Skeletal muscle tissue (tissue), 4 donors: ENCODE data around the gene NKD2. TPM values are rescaled to one million over a fixed set of nuclear protein-coding genes. Genes with fewer than 3 reads are reported as not detected.
"Not testable (repeated sequence)": the region's sequence is repeated elsewhere in the genome, so short reads cannot be mapped to it uniquely, and the experiment has no call there.

Experiments
- H3K27ac ChIP-seq: one replicate; pipeline ENCODE4 v1.7.0; 2013; ENCODE audit warnings: mild to moderate bottlenecking, low read depth, low read length, inconsistent platforms
- H3K27me3 ChIP-seq, 3 donors: one replicate each; pipeline ENCODE4 v1.7.0; 2013; ENCODE audit warnings: low read length in 3 of 3; ENCODE audit not compliant: control insufficient read depth in 3 of 3, insufficient read depth in 3 of 3
- H3K36me3 ChIP-seq, 3 donors: one replicate each; pipeline ENCODE4 v1.7.0; 2013; ENCODE audit warnings: low read length in 3 of 3; ENCODE audit not compliant: control insufficient read depth in 3 of 3, insufficient read depth in 3 of 3
- H3K4me1 ChIP-seq, 3 donors: one replicate each; pipeline ENCODE4 v1.7.0; 2013; ENCODE audit warnings: low read length in 3 of 3, mild to moderate bottlenecking in 3 of 3; ENCODE audit not compliant: control insufficient read depth in 3 of 3, insufficient read depth in 3 of 3
- H3K4me3 ChIP-seq, 3 donors: one replicate each; pipeline ENCODE4 v1.7.0; 2013; ENCODE audit warnings: low read length in 3 of 3
- H3K9ac ChIP-seq, 3 donors: one replicate each; pipeline ENCODE4 v1.7.0; 2013; ENCODE audit warnings: low read length in 3 of 3, mild to moderate bottlenecking in 3 of 3, moderate library complexity in 2 of 3, low read depth in 1 of 3
- H3K9me3 ChIP-seq, 3 donors: one replicate each; pipeline ENCODE4 v1.7.0; 2013; ENCODE audit warnings: low read length in 3 of 3; ENCODE audit not compliant: control insufficient read depth in 3 of 3
- total RNA-seq: library from RNA; depleted of rRNA; stranded (reverse); fragments of >200 nt; gene quantifications from one replicate; pipeline ENCODE4 v1.2.3, GENCODE V29; 2014
- donor health status: Osteomylitis.

The NKD2 gene
- total RNA-seq, 1 donor from 2014 or later = 1.6 TPM

- no peaks in the 10 kb centered on the region for H3K9me3 ChIP-seq
- no peaks in the 10 kb centered on the region for H3K27me3 ChIP-seq
- H3K9ac ChIP-seq = no peak overlapping the region
- H3K27ac ChIP-seq = no peak overlapping the region
- no peak overlapping the region for H3K4me3 ChIP-seq
- no peaks in the 10 kb centered on the region for H3K4me1 ChIP-seq
- H3K36me3 ChIP-seq = peaks cover 0 to 19% (median 12%) of the 10 kb centered on the region in 3 donors
Measured at GRCh38 chr5:1076406-1076805, 67.8 kb downstream of the NKD2 start.

DNA sequence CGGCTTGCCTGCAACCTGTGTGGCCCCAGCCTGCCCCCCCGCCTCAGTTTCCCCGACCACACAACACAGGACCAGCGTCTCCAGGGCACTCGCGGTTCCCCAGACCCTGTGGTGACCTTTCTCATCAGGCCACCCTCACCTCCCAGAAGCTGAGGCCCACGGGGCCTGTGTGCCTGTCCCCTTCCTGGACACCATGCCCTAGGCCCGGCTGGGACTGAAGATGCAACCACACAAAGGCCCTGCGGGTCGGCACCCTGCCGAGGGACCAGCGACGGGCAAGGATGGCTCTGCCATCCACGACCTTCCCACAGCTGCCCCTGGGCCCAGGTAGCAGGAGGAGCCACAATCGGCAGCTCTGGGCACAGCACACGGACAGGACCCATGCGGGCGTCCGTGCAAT lies 68.4 kb downstream of the NKD2 start:
- peaks cover 0 to 21% (median 12%) of the 10 kb centered on the region in 3 donors for H3K36me3 ChIP-seq
- no peak overlapping the region for H3K4me3 ChIP-seq
- no peak overlapping the region for H3K27ac ChIP-seq
- H3K9ac ChIP-seq = no peak overlapping the region
- no peaks in the 10 kb centered on the region for H3K27me3 ChIP-seq
- no peaks in the 10 kb centered on the region for H3K9me3 ChIP-seq
- H3K4me1 ChIP-seq = no peaks in the 10 kb centered on the region

DNA sequence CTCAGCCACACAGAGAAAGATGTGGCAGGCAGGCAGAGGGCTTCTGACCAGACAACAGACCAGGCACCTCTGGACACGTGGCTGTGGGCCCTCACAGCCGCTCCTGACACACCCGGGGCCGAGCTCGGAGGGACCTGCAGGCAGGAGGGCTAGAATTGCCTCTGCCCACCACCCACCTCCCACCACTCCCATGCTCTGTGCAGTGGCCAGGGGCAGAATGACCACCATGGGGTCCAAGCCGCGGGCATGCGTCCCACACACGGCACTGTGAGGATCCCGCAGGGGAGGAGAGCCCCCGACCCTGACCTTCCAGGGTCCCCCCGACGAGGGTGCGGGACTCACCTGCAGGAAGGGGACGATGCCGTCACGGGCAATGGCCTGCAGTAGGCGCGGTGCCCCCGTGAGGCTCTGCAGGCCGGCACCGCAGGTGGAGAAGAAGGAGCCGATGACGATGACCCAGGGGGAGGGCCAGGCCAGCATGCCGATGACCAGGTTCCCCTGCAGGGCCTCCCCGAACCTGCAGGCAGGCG lies 69.0 kb downstream of the NKD2 start:
- H3K4me1 ChIP-seq = no peaks in the 10 kb centered on the region
- no peak overlapping the region for H3K27ac ChIP-seq
- H3K36me3 ChIP-seq = peaks cover 0 to 21% (median 12%) of the 10 kb centered on the region in 3 donors
- no peak overlapping the region for H3K4me3 ChIP-seq
- no peaks in the 10 kb centered on the region for H3K9me3 ChIP-seq
- H3K27me3 ChIP-seq = no peaks in the 10 kb centered on the region
- H3K9ac ChIP-seq = no peak overlapping the region

- peaks cover 0 to 22% (median 12%) of the 10 kb centered on the region in 3 donors for H3K36me3 ChIP-seq
- H3K4me3 ChIP-seq = no peak overlapping the region
- no peak overlapping the region for H3K27ac ChIP-seq
Measured at GRCh38 chr5:1078206-1078605, 69.6 kb downstream of the NKD2 start.

DNA sequence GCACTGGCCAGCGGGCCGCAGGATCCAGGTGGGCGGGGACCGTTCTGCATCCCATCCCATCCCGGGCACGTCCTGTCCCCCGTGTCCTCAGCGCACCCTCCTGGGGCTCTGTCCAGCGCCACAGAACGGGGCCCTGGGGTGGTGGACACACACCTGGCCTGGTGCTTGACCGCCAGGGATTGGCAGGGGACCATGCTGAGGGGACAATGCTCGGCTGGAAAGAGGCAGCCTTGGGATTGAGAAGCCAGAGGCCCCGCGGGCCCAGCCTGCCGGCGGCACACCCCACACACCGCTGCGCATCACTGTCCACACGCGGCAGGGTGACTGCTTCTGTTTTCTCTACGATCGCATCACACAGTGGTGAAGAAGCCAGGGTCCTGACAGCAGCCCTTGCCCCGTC lies 70.2 kb downstream of the NKD2 start:
- no peak overlapping the region for H3K4me3 ChIP-seq
- H3K27ac ChIP-seq = no peak overlapping the region
- H3K9ac ChIP-seq = no peak overlapping the region
- H3K36me3 ChIP-seq = peaks cover 0 to 24% (median 12%) of the 10 kb centered on the region in 3 donors
- H3K27me3 ChIP-seq = no peaks in the 10 kb centered on the region
- H3K9me3 ChIP-seq = no peaks in the 10 kb centered on the region
- no peaks in the 10 kb centered on the region for H3K4me1 ChIP-seq

More at GRCh38 chr5:1078206-1078605, 69.6 kb downstream of the NKD2 start:
- H3K9me3 ChIP-seq = no peaks in the 10 kb centered on the region
- no peak overlapping the region for H3K9ac ChIP-seq
- H3K27me3 ChIP-seq = no peaks in the 10 kb centered on the region
- no peaks in the 10 kb centered on the region for H3K4me1 ChIP-seq

- Histone ChIP-seq H3K4me3 (no peak overlapping the region), H3K4me1 (no peaks in the 10 kb centered on the region), H3K9ac (no peak overlapping the region), H3K36me3 (peaks cover 0 to 30% (median 10%) of the 10 kb centered on the region in 3 donors), H3K27me3 (no peaks in the 10 kb centered on the region), H3K27ac (no peak overlapping the region), H3K9me3 (no peaks in the 10 kb centered on the region)
Measured at GRCh38 chr5:1079486-1079885, 70.9 kb downstream of the NKD2 start.

- peaks cover 0 to 30% (median 8%) of the 10 kb centered on the region in 3 donors for H3K36me3 ChIP-seq
- no peaks in the 10 kb centered on the region for H3K4me1 ChIP-seq
- no peak overlapping the region for H3K4me3 ChIP-seq
- no peaks in the 10 kb centered on the region for H3K9me3 ChIP-seq
- no peak overlapping the region for H3K9ac ChIP-seq
- H3K27ac ChIP-seq = no peak overlapping the region
- H3K27me3 ChIP-seq = no peaks in the 10 kb centered on the region
Measured at GRCh38 chr5:1079961-1080360, 71.4 kb downstream of the NKD2 start.

DNA sequence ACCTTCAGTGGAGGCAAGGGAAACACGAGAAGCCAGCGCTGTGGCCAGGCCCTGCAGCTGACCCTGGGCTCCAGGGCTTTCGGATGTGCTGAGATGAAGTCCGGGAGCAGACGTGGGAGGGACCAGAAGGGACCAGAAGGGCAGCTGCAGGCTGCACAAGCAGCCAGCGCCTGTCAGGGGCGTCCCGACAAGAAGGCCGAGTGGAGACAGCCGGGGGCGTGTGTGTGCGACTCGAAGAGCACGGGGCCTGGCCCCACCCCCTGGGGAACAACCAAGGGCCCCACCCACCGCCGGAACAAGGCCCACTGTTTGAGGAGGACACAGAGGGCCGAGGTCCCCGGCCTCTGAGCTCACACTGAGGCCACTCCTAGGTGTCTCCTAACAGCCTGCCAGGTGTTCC lies 71.8 kb downstream of the NKD2 start:
- no peak overlapping the region for H3K9ac ChIP-seq

GRCh38 chr5:1081519-1081918 lies 72.9 kb downstream of the NKD2 start:
- no peak overlapping the region for H3K4me3 ChIP-seq
- H3K36me3 ChIP-seq = peaks cover 0 to 28% (median 8%) of the 10 kb centered on the region in 3 donors
- H3K9me3 ChIP-seq = no peaks in the 10 kb centered on the region
- H3K4me1 ChIP-seq = no peaks in the 10 kb centered on the region
- no peak overlapping the region for H3K27ac ChIP-seq
- H3K9ac ChIP-seq = no peak overlapping the region
- no peaks in the 10 kb centered on the region for H3K27me3 ChIP-seq

More for the DNA sequence above, 71.8 kb downstream of the NKD2 start:
- Histone ChIP-seq H3K27me3 (no peaks in the 10 kb centered on the region), H3K9me3 (no peaks in the 10 kb centered on the region), H3K4me3 (no peak overlapping the region), H3K4me1 (no peaks in the 10 kb centered on the region), H3K36me3 (peaks cover 0 to 32% (median 8%) of the 10 kb centered on the region in 3 donors), H3K27ac (no peak overlapping the region)

GRCh38 chr5:1083026-1083425 lies 74.4 kb downstream of the NKD2 start:
- H3K27me3 ChIP-seq, H3K4me3 ChIP-seq, H3K4me1 ChIP-seq, H3K27ac ChIP-seq, H3K9ac ChIP-seq, H3K9me3 ChIP-seq: not testable (repeated sequence)
- peaks cover 9 to 38% (median 11%) of the 10 kb centered on the region in 3 donors for H3K36me3 ChIP-seq
